Sigmoid colon (tissue), 7 donors: ENCODE measurements around the gene UBR1. TPM values are rescaled to one million over a fixed set of nuclear protein-coding genes. Genes with fewer than 3 reads are reported as not detected.

Experiments used
- DNase-seq: peaks from one replicate; pipeline ENCODE4 v3.0.0-alpha.2; 2019
- H3K27ac ChIP-seq, 4 donors: fragments of 200-600 bp; sonication (generic); one replicate each; pipeline ENCODE4 v1.5.1; 2016 to 2019; ENCODE audit warnings: mild to moderate bottlenecking in 1 of 4
- H3K27me3 ChIP-seq, 3 donors: fragments of 200-600 bp; sonication (generic); one replicate each; pipeline ENCODE4 v1.5.1; 2019; ENCODE audit warnings: mild to moderate bottlenecking in 1 of 3
- H3K36me3 ChIP-seq, 4 donors: fragments of 200-600 bp; sonication (generic); one replicate each; pipeline ENCODE4 v1.5.1; 2016 to 2019
- H3K4me1 ChIP-seq, 4 donors: fragments of 200-600 bp; sonication (generic); one replicate each; pipeline ENCODE4 v1.5.1; 2017 to 2019
- H3K4me3 ChIP-seq, 4 donors: fragments of 200-600 bp; sonication (generic); one replicate each; pipeline ENCODE4 v1.5.1; 2017 to 2019; ENCODE audit warnings: mild to moderate bottlenecking in 2 of 4, moderate library complexity in 1 of 4
- H3K9me3 ChIP-seq, 4 donors: fragments of 200-600 bp in 3 of 4; sonication (generic) in 3 of 4; one replicate each; pipeline versions ENCODE4 v1.5.1 to v1.6.1; 2013 to 2019
- CTCF ChIP-seq, 4 experiments: fragments of 450-650 bp in 3 of 4; fragments of 200-600 bp in 1 of 4; IDR thresholded peaks; one replicate each; pipeline ENCODE4 v1.5.1; 2016 to 2019; ENCODE audit warnings: antibody characterized with exemption in 4 of 4, mild to moderate bottlenecking in 3 of 4, moderate library complexity in 2 of 4
- EP300 ChIP-seq, 4 donors: sonication (generic); formaldehyde crosslinking; IDR thresholded peaks; one replicate each; pipeline ENCODE4 v1.6.1; 2017; ENCODE audit warnings: antibody characterized with exemption in 4 of 4
- POLR2A ChIP-seq, 2 donors: fragments of 450-650 bp; IDR thresholded peaks; one replicate each; pipeline ENCODE4 v1.6.1; 2016; ENCODE audit warnings: antibody characterized with exemption in 2 of 2, mild to moderate bottlenecking in 2 of 2, moderate library complexity in 2 of 2
- POLR2AphosphoS5 ChIP-seq, 4 donors: sonication (generic); formaldehyde crosslinking; IDR thresholded peaks; one replicate each; pipeline ENCODE4 v1.6.1; 2017; ENCODE audit warnings: antibody characterized with exemption in 4 of 4
- WGBS, 2 donors: extraction: QIAGEN DNeasy Blood & Tissue Kit; methylation state at CpG; one replicate each; pipeline ENCODE4 v1.1.7; 2013; 5-methylcytosine and 5-hydroxymethylcytosine counted together
- intact Hi-C: fragments of 100-400 bp; cut with DNase I; formaldehyde crosslinking; loops from one replicate; pipeline ENCODE4 v1.15.1; 2023
- polyA plus RNA-seq, 3 donors: library from polyadenylated mRNA; stranded (reverse); fragments of 200-250 nt; gene quantifications; one replicate each; pipeline ENCODE4 v1.2.3, GENCODE V29; 2013
- total RNA-seq, 4 donors: library from RNA; depleted of rRNA; stranded (reverse); fragments of >200 nt; gene quantifications; one replicate each; pipeline ENCODE4 v1.1.0, GENCODE V29; 2016
- donor health status: healthy with polysubstance abuse.
- donor health status: Bipolar disorder and iron deficiency.
- donor health status: healthy.

UBR1 gene
- total and polyA plus RNA-seq, 7 donors, result 2.4 to 44.7 (median 35.3) TPM

DNA sequence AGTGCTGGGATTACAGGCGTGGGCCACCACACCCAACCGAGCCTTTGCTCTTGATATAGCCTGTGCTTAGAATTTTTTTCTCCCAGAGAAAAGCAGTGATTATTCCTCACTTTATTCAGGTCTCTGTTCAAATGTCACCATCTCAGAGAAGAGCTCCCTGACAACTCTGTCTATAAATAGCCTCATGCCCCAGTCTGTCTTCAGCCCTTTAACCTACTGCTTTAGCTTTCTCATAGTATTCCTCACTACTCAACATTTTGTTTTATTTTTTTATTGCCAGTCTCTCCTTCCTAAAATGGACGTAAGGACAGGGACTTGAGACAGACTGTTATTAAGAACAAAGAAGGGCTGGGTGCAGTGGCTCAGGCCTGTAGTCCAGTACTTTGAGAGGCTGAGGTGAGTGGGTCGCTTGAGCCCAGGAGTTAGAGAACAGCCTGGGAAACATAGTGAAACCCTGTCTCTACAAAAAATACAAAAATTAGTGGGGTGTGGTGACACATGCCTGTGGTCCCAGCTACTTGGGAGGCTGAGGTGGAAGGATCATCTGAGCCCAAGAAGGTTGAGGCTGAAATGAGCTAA, 106.5 kb downstream of the UBR1 start:
- Histone ChIP-seq H3K4me3 (no peak overlapping the region), H3K27ac (no peak overlapping the region), H3K36me3 (peaks cover 0 to 75% (median 16%) of the 10 kb centered on the region in 4 donors), H3K4me1 (no peaks in the 10 kb centered on the region), H3K27me3 (no peaks in the 10 kb centered on the region), H3K9me3 (no peaks in the 10 kb centered on the region)
- DNase-seq, result no peak
- intact Hi-C loops, result no loop called here
- WGBS, 2 donors, result 91 to 96% methylated on average over 4 of the region's 4 CpGs
- TF ChIP-seq EP300 (IDR thresholded peaks at IDR 0.05) (no peak), CTCF (IDR thresholded peaks at IDR 0.05) (no peak), POLR2AphosphoS5 (IDR thresholded peaks at IDR 0.05) (no peak), POLR2A (IDR thresholded peaks at IDR 0.05) (no peak)

DNA sequence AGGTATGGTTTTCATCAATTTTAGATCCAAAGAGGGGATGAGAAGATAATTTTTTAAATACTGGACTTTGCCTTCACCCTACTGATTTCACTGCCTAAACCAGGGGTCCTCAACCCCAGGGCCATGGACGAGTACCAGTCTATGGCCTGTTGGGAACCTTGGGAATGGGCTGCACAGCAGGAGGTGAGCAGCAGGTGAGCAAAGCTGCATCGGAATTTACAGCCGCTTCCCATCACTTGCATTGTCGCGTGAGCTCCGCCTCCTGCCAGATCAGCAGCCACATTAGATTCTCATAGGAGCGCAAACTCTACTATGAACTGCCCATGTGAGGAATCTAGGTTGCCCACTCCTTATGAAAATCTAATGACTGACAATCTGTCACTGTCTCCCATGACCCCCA, 109.0 kb downstream of the UBR1 start:
- peaks cover 0 to 57% (median 6%) of the 10 kb centered on the region in 4 donors for H3K36me3 ChIP-seq

DNA sequence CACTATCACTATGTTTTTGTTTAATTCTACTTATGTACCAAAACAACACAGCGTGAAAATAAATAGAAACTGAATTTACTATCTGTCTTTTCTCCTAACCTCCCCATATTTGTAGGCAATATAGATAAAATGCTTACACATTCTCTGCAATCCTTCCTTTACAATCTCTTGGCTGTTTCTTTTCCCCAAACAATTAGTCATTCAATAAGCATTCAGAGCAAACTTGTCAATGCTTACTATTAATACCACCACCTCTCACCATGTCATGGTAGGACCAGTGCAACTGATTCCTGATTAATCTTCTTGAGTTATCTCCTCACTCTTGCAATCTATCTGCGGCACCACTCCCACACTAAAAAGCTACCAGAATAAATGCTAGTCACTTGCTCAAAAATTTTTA, 111.3 kb downstream of the UBR1 start:
- no peak overlapping the region for H3K27ac ChIP-seq
- no peak for DNase-seq
- intact Hi-C loops, result no loop called here
- H3K4me1 ChIP-seq, result peaks cover 0 to 8% (median 6%) of the 10 kb centered on the region in 4 donors
- H3K9me3 ChIP-seq, result no peaks in the 10 kb centered on the region
- peaks cover 0 to 51% (median 7%) of the 10 kb centered on the region in 4 donors for H3K36me3 ChIP-seq
- no peaks in the 10 kb centered on the region for H3K27me3 ChIP-seq
- TF ChIP-seq POLR2A (IDR thresholded peaks at IDR 0.05), result no peak
- no peak overlapping the region for H3K4me3 ChIP-seq
- WGBS, 2 donors, result 95 to 96% methylated on average over 2 of the region's 2 CpGs

More for the DNA sequence above, 109.0 kb downstream of the UBR1 start:
- Histone ChIP-seq H3K9me3 (no peaks in the 10 kb centered on the region), H3K4me3 (no peak overlapping the region), H3K4me1 (peaks cover 0 to 8% (median 6%) of the 10 kb centered on the region in 4 donors), H3K27ac (no peak overlapping the region), H3K27me3 (no peaks in the 10 kb centered on the region)
- no peak for DNase-seq
- intact Hi-C loops, result no loop called here
- 96 to 97% methylated on average over 7 of the region's 7 CpGs for whole genome bisulfite sequencing, 2 donors
- TF ChIP-seq POLR2A (IDR thresholded peaks at IDR 0.05) (no peak), POLR2AphosphoS5 (IDR thresholded peaks at IDR 0.05) (no peak), CTCF (IDR thresholded peaks at IDR 0.05) (no peak)

GRCh38 chr15:42992626-42993025, 113.2 kb downstream of the UBR1 start:
- Histone ChIP-seq H3K4me1 (peaks cover 0 to 8% (median 6%) of the 10 kb centered on the region in 4 donors), H3K27ac (no peak overlapping the region), H3K9me3 (no peaks in the 10 kb centered on the region), H3K36me3 (peaks cover 0 to 54% (median 15%) of the 10 kb centered on the region in 4 donors), H3K27me3 (no peaks in the 10 kb centered on the region), H3K4me3 (no peak overlapping the region)
- no peak for TF ChIP-seq POLR2A (IDR thresholded peaks at IDR 0.05)
- DNase-seq, result no peak
- intact Hi-C loops, result no loop called here
- WGBS, 2 donors, result 78 to 80% methylated on average over 3 of the region's 3 CpGs

- Histone ChIP-seq H3K27ac (no peak overlapping the region), H3K9me3 (no peaks in the 10 kb centered on the region), H3K4me3 (no peak overlapping the region), H3K27me3 (no peaks in the 10 kb centered on the region), H3K4me1 (no peaks in the 10 kb centered on the region), H3K36me3 (peaks cover 7 to 84% (median 22%) of the 10 kb centered on the region in 4 donors)
- WGBS, 2 donors, result 97% methylated on average over 20 of the region's 20 CpGs
- TF ChIP-seq POLR2AphosphoS5 (IDR thresholded peaks at IDR 0.05) (no peak), POLR2A (IDR thresholded peaks at IDR 0.05) (no peak), CTCF (IDR thresholded peaks at IDR 0.05) (no peak)
- intact Hi-C loops, result no loop called here
- no peak for DNase-seq
Observed at GRCh38 chr15:42986693-42987342, 119.0 kb downstream of the UBR1 start.
